ENCODE results near the gene NACC1.

- no peak for TF ChIP-seq CTCF (conservative IDR thresholded peaks at IDR 0.05)
- TF ChIP-seq ZFX (IDR thresholded peaks at IDR 0.05), result no peak
Observed at GRCh38 chr19:13122980-13123957, 5.2 kb downstream of the NACC1 start.
